Endodermal cell (in vitro differentiated cells): ENCODE data around the gene LIMS2. TPM values are rescaled to one million over a fixed set of nuclear protein-coding genes. Genes with fewer than 3 reads are reported as not detected.

Experiments
- DNase-seq: peaks from one replicate; pipeline ENCODE4 v3.0.0-alpha.2; 2017
- H3K27ac ChIP-seq: 2 replicates; pipeline ENCODE4 v1.5.1; 2013; ENCODE audit warnings: mild to moderate bottlenecking, low read depth, low read length, moderate library complexity
- H3K27me3 ChIP-seq: 2 replicates; pipeline ENCODE4 v1.6.1; 2013; ENCODE audit warnings: mild to moderate bottlenecking, low read length, moderate library complexity; ENCODE audit not compliant: insufficient read depth, control insufficient read depth, poor library complexity, severe bottlenecking
- H3K36me3 ChIP-seq: 2 replicates; pipeline ENCODE4 v1.7.0; 2013; ENCODE audit warnings: mild to moderate bottlenecking, low read length, moderate library complexity; ENCODE audit not compliant: control insufficient read depth, insufficient read depth
- H3K4me1 ChIP-seq: one replicate; pipeline ENCODE4 v1.7.0; 2013; ENCODE audit warnings: low read length; ENCODE audit not compliant: control insufficient read depth, insufficient read depth
- H3K4me3 ChIP-seq: 2 replicates; pipeline ENCODE4 v1.5.1; 2013; ENCODE audit warnings: mild to moderate bottlenecking, low read length, moderate library complexity
- H3K9ac ChIP-seq: 2 replicates; pipeline ENCODE4 v1.6.1; 2013; ENCODE audit warnings: mild to moderate bottlenecking, low read length, moderate library complexity; ENCODE audit not compliant: poor library complexity, severe bottlenecking; ENCODE audit errors: extremely low read depth
- H3K9me3 ChIP-seq: 2 replicates; pipeline ENCODE4 v1.6.1; 2013; ENCODE audit warnings: mild to moderate bottlenecking, low read length, moderate library complexity; ENCODE audit not compliant: control insufficient read depth
- H3K27ac Mint-ChIP-seq: 2 replicates; pipeline ENCODE4 v1.8.0; 2020; ENCODE audit warnings: mixed read lengths
- H3K27me3 Mint-ChIP-seq: 2 replicates; pipeline ENCODE4 v1.8.0; 2021; ENCODE audit warnings: mild to moderate bottlenecking, mixed read lengths; ENCODE audit not compliant: insufficient read depth
- H3K36me3 Mint-ChIP-seq: 2 replicates; pipeline ENCODE4 v1.8.0; 2020; ENCODE audit warnings: low read depth, mixed read lengths
- H3K4me1 Mint-ChIP-seq: 2 replicates; pipeline ENCODE4 v1.8.0; 2020; ENCODE audit warnings: mixed read lengths
- H3K4me3 Mint-ChIP-seq: 2 replicates; pipeline ENCODE4 v1.8.0; 2020; ENCODE audit warnings: mild to moderate bottlenecking, moderate library complexity, mixed read lengths
- H3K9me3 Mint-ChIP-seq: 2 replicates; pipeline ENCODE4 v1.8.0; 2020; ENCODE audit warnings: mild to moderate bottlenecking, mixed read lengths
- WGBS, 2 experiments: methylation state at CpG; one replicate each; pipeline versions ENCODE4 v1.1.5 to v1.1.7; 2013; ENCODE audit warnings: missing lambda C conversion rate in 2 of 2, mixed read lengths in 1 of 2; ENCODE audit not compliant: insufficient coverage in 1 of 2, insufficient read length in 1 of 2; 5-methylcytosine and 5-hydroxymethylcytosine counted together
- total RNA-seq, 2 donors: library from RNA; stranded (reverse); fragmentation: NEBNext Ultra II Directional in 1 of 2; extraction: Animal tissue kit (Norgen Biotek cat#: 25700) in 1 of 2; gene quantifications; 2 replicates in 1 of 2; 3 replicates in 1 of 2; pipeline ENCODE4 v1.2.1, GENCODE V29; 2021
- TF ChIP-seq, protein P1 (sequence below): fragments of 200-600 bp; sonication (generic); conservative IDR thresholded peaks from 2 replicates; pipeline ENCODE4 v1.5.0; 2021; ENCODE audit warnings: antibody characterized with exemption, mild to moderate bottlenecking

Gene LIMS2
- total RNA-seq, 2 donors from 2014 or later: 3.9 to 9.8 TPM

DNA sequence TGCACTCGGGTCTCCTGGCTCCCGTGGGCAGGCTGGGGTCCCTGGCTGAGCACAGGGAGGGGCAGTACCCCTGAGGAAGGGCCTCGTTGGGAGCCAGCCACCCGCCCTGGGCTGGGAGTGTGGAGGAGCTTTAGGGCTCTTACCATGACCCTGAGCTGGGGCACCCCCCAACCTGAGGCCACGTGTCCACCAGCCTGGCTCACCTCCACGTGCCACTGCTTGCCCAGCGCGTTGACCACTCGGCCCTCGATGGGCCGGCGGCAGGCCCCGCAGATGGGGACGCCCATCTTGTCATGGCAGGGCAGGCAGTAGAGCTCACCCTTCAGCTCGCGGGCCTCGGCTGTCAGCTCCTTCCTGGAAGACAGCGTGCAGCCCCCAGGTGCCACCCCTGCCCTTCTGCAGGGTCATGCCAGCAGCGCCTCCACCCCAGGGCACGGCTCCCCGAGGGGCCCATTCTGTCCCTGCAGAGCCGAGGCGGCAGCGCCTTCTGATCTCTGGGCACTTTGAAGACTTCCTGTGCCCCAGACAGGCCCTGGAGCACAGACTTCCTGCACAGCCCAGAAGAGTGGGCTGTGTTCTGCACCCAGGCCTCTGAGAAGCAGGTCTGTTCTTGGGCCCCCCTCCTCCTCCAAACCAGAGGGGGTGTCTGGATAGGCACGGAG is 33.4 kb downstream of the LIMS2 start:
- Mint-ChIP-seq H3K9me3 (no peaks in the 10 kb centered on the region), H3K4me1 (peaks cover 5% of the 10 kb centered on the region), H3K27me3 (no peaks in the 10 kb centered on the region), H3K4me3 (no peak overlapping the region), H3K36me3 (no peaks in the 10 kb centered on the region), H3K27ac (no peak overlapping the region)
- H3K4me1 ChIP-seq: peaks cover 7% of the 10 kb centered on the region
- no peaks in the 10 kb centered on the region for H3K27me3 ChIP-seq
- no peak overlapping the region for H3K4me3 ChIP-seq
- TF ChIP-seq, protein P1, sequence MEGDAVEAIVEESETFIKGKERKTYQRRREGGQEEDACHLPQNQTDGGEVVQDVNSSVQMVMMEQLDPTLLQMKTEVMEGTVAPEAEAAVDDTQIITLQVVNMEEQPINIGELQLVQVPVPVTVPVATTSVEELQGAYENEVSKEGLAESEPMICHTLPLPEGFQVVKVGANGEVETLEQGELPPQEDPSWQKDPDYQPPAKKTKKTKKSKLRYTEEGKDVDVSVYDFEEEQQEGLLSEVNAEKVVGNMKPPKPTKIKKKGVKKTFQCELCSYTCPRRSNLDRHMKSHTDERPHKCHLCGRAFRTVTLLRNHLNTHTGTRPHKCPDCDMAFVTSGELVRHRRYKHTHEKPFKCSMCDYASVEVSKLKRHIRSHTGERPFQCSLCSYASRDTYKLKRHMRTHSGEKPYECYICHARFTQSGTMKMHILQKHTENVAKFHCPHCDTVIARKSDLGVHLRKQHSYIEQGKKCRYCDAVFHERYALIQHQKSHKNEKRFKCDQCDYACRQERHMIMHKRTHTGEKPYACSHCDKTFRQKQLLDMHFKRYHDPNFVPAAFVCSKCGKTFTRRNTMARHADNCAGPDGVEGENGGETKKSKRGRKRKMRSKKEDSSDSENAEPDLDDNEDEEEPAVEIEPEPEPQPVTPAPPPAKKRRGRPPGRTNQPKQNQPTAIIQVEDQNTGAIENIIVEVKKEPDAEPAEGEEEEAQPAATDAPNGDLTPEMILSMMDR: no peak
- H3K9ac ChIP-seq: no peak overlapping the region
- H3K36me3 ChIP-seq: no peaks in the 10 kb centered on the region
- no peaks in the 10 kb centered on the region for H3K9me3 ChIP-seq
- H3K27ac ChIP-seq: no peak overlapping the region
- DNase-seq: no peak
- 92 to 97% methylated on average over 20 to 25 of the region's 25 CpGs for WGBS, 2 experiments

DNA sequence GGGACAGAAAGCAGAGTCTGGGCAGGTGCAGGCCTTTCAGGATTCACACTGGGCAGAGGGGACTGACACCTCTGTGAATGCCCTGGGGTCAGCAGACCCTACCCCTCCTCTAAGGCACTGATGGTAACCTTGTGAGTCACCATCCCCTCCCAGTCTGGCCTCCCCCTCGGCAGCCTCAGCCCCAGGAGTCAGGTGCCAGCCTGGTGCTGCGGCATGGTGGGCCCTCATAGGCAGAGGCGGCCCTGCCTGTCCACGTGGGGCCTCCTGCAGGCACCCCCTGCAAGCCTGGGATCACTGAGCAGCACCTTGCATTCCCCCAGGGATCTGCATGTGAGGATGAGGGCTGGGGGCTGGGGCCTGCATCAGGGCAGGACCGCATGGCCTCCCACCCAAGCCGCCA is 34.2 kb downstream of the LIMS2 start:
- no peak overlapping the region for H3K27ac ChIP-seq
- DNase-seq: no peak
- H3K4me1 Mint-ChIP-seq: peaks cover 5% of the 10 kb centered on the region
- no peak overlapping the region for H3K27ac Mint-ChIP-seq
- no peaks in the 10 kb centered on the region for H3K9me3 ChIP-seq
- H3K4me3 Mint-ChIP-seq: no peak overlapping the region
- no peaks in the 10 kb centered on the region for H3K9me3 Mint-ChIP-seq
- H3K4me3 ChIP-seq: no peak overlapping the region
- H3K36me3 ChIP-seq: no peaks in the 10 kb centered on the region
- TF ChIP-seq, protein P1: no peak
- no peak overlapping the region for H3K9ac ChIP-seq
- H3K4me1 ChIP-seq: peaks cover 7% of the 10 kb centered on the region
- H3K36me3 Mint-ChIP-seq: no peaks in the 10 kb centered on the region
- WGBS, 2 experiments: 86 to 90% methylated on average over 3 to 6 of the region's 6 CpGs
- no peaks in the 10 kb centered on the region for H3K27me3 ChIP-seq
- no peaks in the 10 kb centered on the region for H3K27me3 Mint-ChIP-seq

DNA sequence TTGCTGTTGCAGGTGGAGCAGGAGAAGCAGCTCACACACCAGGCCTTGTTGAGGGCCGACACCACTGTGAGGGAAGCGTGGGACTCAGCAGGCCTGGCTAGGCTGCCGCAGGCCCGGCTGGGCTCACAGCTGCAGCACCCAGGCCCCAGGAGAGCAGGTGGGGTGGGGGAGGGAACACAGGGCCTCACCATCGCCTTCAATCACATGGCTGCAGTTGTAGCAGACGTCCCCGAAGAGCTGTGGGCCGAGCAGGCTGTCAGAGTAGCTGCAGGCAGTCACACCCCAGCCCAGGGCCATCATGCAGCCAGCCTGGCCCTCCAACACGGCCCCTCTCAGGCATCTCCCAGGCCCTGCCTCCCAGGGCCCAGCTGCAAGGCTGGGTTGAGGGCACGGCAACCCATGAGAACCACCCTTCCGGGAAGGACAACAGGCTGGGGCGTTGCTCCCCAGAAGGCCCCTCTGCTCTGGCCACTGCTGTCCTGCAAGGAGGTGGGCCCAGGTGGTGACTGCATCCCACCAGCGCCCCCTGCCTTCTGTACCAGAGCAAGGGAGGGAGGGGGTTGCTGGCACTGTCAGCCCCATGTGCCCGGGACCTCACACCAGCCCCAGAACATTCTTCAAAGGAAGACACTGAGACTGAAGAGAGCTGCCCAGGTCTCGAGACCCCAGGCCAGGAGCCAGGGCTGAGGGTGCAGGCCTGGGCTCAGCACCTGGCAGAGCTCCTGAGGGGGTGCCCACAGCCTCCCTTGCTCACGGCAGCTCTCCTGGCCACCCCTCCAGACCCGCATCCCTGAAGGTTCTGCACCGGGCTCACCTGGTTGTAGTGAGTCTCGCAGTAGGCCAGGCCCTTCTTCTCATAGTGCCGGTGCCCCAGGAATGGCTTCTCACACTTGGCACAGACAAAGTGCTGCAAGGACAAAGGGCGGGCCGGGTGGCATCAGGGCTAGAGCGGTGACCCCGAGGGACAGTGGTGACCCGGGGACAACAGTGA is 35.0 kb downstream of the LIMS2 start:
- H3K27me3 ChIP-seq: no peaks in the 10 kb centered on the region
- no peak overlapping the region for H3K9ac ChIP-seq
- H3K4me3 Mint-ChIP-seq: no peak overlapping the region
- DNase-seq: peak; percentile 87
- H3K4me1 Mint-ChIP-seq: peaks cover 5% of the 10 kb centered on the region
- H3K36me3 Mint-ChIP-seq: no peaks in the 10 kb centered on the region
- no peak overlapping the region for H3K4me3 ChIP-seq
- H3K4me1 ChIP-seq: peaks cover 7% of the 10 kb centered on the region
- TF ChIP-seq, protein P1: peak; percentile 81
- H3K9me3 ChIP-seq: no peaks in the 10 kb centered on the region
- no peaks in the 10 kb centered on the region for H3K27me3 Mint-ChIP-seq
- no peaks in the 10 kb centered on the region for H3K36me3 ChIP-seq
- H3K27ac Mint-ChIP-seq: no peak overlapping the region
- H3K27ac ChIP-seq: peak overlapping the region; percentile 68
- H3K9me3 Mint-ChIP-seq: no peaks in the 10 kb centered on the region
- 88 to 100% methylated on average over 4 to 25 of the region's 25 CpGs for whole genome bisulfite sequencing, 2 experiments
